ENCODE results near the gene SWSAP1.

DNA sequence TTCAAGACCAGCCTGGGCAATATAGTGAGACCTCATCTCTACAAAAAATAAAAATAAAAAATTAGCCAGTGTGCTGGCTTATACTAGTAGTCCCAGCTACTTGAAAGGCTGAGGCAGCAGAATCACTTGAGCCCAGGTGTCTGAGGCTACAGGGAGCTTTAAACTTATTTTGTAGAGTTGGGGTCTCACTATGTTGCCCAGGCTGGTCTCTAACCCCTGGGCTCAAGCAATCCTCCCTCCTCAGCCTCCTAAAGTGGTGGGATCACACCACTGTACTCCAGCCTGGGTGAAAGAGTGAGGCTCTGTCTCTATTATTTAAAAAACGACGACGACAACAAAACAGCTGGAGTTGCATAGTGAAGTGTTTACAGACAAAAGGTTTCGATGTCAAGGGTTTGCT lies 43.0 kb upstream of the SWSAP1 start:
- TF ChIP-seq, protein P1, sequence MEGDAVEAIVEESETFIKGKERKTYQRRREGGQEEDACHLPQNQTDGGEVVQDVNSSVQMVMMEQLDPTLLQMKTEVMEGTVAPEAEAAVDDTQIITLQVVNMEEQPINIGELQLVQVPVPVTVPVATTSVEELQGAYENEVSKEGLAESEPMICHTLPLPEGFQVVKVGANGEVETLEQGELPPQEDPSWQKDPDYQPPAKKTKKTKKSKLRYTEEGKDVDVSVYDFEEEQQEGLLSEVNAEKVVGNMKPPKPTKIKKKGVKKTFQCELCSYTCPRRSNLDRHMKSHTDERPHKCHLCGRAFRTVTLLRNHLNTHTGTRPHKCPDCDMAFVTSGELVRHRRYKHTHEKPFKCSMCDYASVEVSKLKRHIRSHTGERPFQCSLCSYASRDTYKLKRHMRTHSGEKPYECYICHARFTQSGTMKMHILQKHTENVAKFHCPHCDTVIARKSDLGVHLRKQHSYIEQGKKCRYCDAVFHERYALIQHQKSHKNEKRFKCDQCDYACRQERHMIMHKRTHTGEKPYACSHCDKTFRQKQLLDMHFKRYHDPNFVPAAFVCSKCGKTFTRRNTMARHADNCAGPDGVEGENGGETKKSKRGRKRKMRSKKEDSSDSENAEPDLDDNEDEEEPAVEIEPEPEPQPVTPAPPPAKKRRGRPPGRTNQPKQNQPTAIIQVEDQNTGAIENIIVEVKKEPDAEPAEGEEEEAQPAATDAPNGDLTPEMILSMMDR (IDR thresholded peaks at IDR 0.05), result no peak
- TF ChIP-seq POLR2A (IDR thresholded peaks at IDR 0.05), result no peak
